Thoracic aorta (tissue), 2 donors: ENCODE measurements around the gene TSPAN2. TPM values are rescaled to one million over a fixed set of nuclear protein-coding genes. Genes with fewer than 3 reads are reported as not detected.
A peak's percentile ranks its signal among the peaks of the same experiment; 100 is the strongest.

Experiments used
- ATAC-seq: fragments of 150-250 bp; one replicate; pipeline ENCODE4 v1.8.0; 2017; ENCODE audit warnings: low read depth; ENCODE audit not compliant: insufficient number of reproducible peaks, low FRiP score
- DNase-seq: peaks from one replicate; pipeline ENCODE4 v3.0.0-alpha.2; 2020; ENCODE audit warnings: low spot score
- H3K27ac ChIP-seq, 2 donors: fragments of 200-600 bp; sonication (generic); 1 replicate in 1 of 2; 2 replicates in 1 of 2; pipeline ENCODE4 v1.5.1; 2016; ENCODE audit warnings: mild to moderate bottlenecking in 2 of 2, moderate library complexity in 2 of 2
- H3K27me3 ChIP-seq: fragments of 200-600 bp; sonication (generic); replicated peaks from 2 replicates; pipeline ENCODE4 v1.6.0; 2016; ENCODE audit warnings: mild to moderate bottlenecking; ENCODE audit not compliant: insufficient read depth
- H3K36me3 ChIP-seq: fragments of 200-600 bp; sonication (generic); one replicate; pipeline ENCODE4 v1.5.1; 2016
- H3K4me1 ChIP-seq, 2 donors: fragments of 200-600 bp; sonication (generic); 1 replicate in 1 of 2; 2 replicates in 1 of 2; pipeline versions ENCODE4 v1.5.1 to v1.6.0; 2016; ENCODE audit warnings: low read depth in 2 of 2, mild to moderate bottlenecking in 1 of 2; ENCODE audit not compliant: control insufficient read depth in 1 of 2
- H3K4me3 ChIP-seq: fragments of 200-600 bp; sonication (generic); 2 replicates; pipeline ENCODE4 v1.5.1; 2016; ENCODE audit warnings: mild to moderate bottlenecking
- H3K9me3 ChIP-seq: fragments of 200-600 bp; sonication (generic); 2 replicates; pipeline ENCODE4 v1.5.1; 2016
- CTCF ChIP-seq: fragments of 200-600 bp; sonication (generic); IDR thresholded peaks from one replicate; pipeline ENCODE4 v1.5.1; 2019; ENCODE audit warnings: antibody characterized with exemption
- total RNA-seq, 2 donors: library from RNA; depleted of rRNA; stranded (reverse); fragments of >200 nt; gene quantifications; one replicate each; pipeline versions ENCODE4 v1.1.0 to v1.2.3, GENCODE V29; 2016

Gene TSPAN2
- total RNA-seq, 2 donors from 2014 or later, result 26.2 to 34.3 TPM

DNA sequence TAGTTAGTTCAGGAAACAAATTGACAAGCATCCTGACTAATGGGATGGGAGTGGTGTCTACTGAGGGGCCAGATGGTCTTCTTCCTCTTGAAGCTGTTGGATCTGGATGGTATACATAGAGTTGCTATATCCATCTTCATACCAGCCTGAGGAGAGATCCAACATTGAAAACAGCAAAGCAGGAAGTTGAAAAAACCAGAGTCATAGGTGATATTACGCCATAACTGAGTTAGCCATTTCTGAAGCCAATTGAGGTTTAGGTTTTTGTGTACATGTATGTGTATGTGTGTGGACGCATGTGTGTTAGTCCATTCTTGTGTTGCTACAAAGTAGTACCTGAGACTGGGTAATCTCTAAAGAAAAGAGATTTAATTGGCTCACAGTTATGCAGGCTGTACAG, 2.3 kb upstream of the TSPAN2 start:
- Histone ChIP-seq H3K36me3 (no peaks in the 10 kb centered on the region), H3K27ac (peak overlapping the region; percentile 21 to 99), H3K27me3 (no peaks in the 10 kb centered on the region), H3K4me1 (peaks cover 0 to 37% of the 10 kb centered on the region in 2 donors), H3K4me3 (no peak overlapping the region), H3K9me3 (no peaks in the 10 kb centered on the region)
- DNase-seq, result no peak
- TF ChIP-seq CTCF, result no peak
- ATAC-seq, result no peak

DNA sequence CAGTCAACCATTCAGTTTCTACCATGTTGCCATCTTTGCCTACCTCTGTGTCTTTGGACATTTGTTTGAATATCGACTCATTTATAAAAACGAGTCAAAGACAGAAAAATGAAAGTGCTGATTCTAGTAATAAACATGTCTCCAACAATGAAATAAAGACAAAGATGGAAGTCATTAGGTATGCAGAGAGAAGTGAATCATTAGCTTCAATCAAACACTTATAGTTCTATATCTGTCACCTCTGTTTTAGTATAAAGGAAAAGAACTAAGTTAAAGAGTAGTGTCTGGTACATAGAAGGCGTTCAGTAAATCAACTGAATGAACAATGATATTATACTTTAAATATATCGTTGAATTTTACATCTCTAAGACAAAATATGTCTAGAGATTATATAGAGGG, 1.7 kb upstream of the TSPAN2 start:
- Histone ChIP-seq H3K36me3 (no peaks in the 10 kb centered on the region), H3K27ac (peak overlapping the region; percentile 96 to 99), H3K27me3 (no peaks in the 10 kb centered on the region), H3K4me3 (no peak overlapping the region), H3K4me1 (peaks cover 4 to 43% of the 10 kb centered on the region in 2 donors), H3K9me3 (no peaks in the 10 kb centered on the region)
- no peak for ATAC-seq
- TF ChIP-seq CTCF, result no peak
- no peak for DNase-seq

GRCh38 chr1:115090540-115090939, 1.2 kb upstream of the TSPAN2 start:
- H3K27ac ChIP-seq, result peak overlapping the region; percentile 96 to 99
- TF ChIP-seq CTCF, result no peak
- H3K27me3 ChIP-seq, result no peaks in the 10 kb centered on the region
- peaks cover 8 to 47% of the 10 kb centered on the region in 2 donors for H3K4me1 ChIP-seq
- DNase-seq, result peak; percentile 41
- ATAC-seq, result peak; percentile 52
- peak overlapping the region; percentile 89 for H3K4me3 ChIP-seq
- H3K36me3 ChIP-seq, result no peaks in the 10 kb centered on the region
- no peaks in the 10 kb centered on the region for H3K9me3 ChIP-seq

- TF ChIP-seq CTCF, result peak; percentile 7
- H3K4me3 ChIP-seq, result peak overlapping the region; percentile 89
- H3K4me1 ChIP-seq, result peaks cover 12 to 51% of the 10 kb centered on the region in 2 donors
- H3K9me3 ChIP-seq, result no peaks in the 10 kb centered on the region
- H3K27ac ChIP-seq, result peak overlapping the region; percentile 96 to 99
- no peaks in the 10 kb centered on the region for H3K36me3 ChIP-seq
- ATAC-seq, result peak; percentile 1
- no peaks in the 10 kb centered on the region for H3K27me3 ChIP-seq
- no peak for DNase-seq
Measured at GRCh38 chr1:115090186-115090490, 835 bp upstream of the TSPAN2 start.

DNA sequence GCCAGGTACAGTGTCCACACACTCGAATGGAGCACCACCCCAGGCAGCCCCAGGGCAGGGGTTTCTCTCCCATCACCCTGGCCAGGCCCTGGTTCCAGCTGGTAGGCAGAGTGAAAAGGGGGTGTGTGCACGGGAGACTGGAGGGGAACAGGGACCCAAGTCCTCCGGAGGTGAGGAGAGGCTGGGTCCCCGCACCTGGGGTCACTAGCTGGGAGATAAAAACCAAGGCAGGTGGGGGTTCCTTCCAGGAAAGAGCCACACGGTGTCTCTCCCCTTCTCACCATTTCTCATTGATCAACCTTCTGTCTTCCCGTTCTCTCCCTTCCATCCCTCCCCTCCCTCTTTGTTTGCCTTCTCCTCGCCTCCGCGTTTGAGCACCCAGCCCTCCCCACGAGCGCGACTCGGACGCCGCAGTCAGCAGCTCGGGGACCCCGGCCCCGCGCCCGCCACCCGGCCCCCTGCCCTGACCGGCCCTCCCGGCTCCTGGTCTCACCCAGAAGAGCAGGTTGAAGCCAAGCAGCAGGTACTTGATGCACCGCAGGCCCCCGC, 358 bp downstream of the TSPAN2 start:
- Histone ChIP-seq H3K9me3 (no peaks in the 10 kb centered on the region), H3K4me1 (peaks cover 22 to 63% of the 10 kb centered on the region in 2 donors), H3K27ac (peak overlapping the region; percentile 96 to 99), H3K4me3 (peak overlapping the region; percentile 89), H3K36me3 (no peaks in the 10 kb centered on the region), H3K27me3 (no peaks in the 10 kb centered on the region)
- TF ChIP-seq CTCF, result no peak
- ATAC-seq (no peak), DNase-seq (no peak)
